NCI-H2171 (cell line): Measurements from ENCODE around the gene SNCB.

ENCODE experiments used
- DNase-seq: peaks from one replicate; lab custom pipeline; 2025; lab: John Stamatoyannopoulos, UW

The SNCB gene

GRCh38 chr5:176574297-176574591, 56.1 kb downstream of the SNCB start:
- no peak for DNase-seq

GRCh38 chr5:176573564-176574296, 56.6 kb downstream of the SNCB start:
- no peak for DNase-seq
